ENCODE data around the gene SLX4IP.

The SLX4IP gene

DNA sequence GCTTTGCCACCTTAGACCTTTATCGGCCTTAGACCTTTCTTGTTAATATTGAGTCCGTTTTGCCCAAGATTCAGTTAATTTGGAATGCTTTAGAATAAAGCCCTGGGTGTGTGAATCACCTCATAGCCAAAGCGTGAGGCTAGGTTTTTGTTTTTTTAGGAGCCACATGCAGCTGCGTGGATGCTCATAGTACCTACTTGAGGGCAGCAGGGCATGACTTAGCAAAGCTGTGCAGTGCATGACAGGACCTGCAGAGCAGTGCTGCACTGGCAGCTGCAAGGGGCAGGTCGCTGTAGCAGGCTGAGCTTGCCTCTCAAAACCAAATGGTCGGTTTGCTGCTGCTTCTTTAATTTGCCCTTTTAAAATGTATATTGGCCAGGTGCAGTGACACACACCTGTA lies 122.6 kb downstream of the SLX4IP start:
- DNase-seq (ENCODE audit: low read depth in 1 of 2, low spot score in 1 of 2): no peak
- TF ChIP-seq JUND (IDR thresholded peaks at IDR 0.05; ENCODE audit: low read depth): no peak
- in situ Hi-C loops (cut with HindIII; ENCODE audit: low pct_unique_long_range_greater_than_20kb, low sequenced_read_pairs): no loop called here

DNA sequence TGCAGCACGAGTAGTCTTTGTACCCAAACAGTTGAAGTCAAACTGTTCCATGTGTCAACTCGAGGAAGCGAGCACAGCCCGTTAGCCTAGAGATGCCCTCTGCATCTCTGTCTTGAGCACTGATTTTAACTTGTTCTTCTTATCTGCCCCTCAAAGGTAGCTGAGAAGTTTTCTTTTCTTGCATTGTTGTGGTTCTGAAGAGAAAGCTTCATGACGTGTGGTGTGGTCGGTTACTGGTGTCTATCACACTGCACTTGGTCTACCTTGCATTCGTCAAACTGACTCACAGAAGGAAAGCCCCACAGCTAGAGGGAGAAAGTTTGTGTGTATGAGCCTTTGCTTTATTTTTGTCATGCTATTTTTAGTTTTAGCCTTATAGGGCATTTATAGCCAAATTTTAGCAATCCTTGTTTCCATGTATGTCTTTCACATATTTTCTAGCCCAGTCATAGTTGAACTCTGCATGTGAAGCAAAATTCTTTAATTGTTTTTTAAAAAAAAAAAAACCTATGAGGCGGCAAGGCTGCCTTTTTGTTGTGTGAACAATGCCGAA lies 123.6 kb downstream of the SLX4IP start:
- DNase-seq (ENCODE audit: low read depth in 1 of 2, low spot score in 1 of 2): no peak
- in situ Hi-C loops (cut with HindIII; ENCODE audit: low pct_unique_long_range_greater_than_20kb, low sequenced_read_pairs): no loop called here
- TF ChIP-seq JUND (IDR thresholded peaks at IDR 0.05; ENCODE audit: low read depth): no peak

DNA sequence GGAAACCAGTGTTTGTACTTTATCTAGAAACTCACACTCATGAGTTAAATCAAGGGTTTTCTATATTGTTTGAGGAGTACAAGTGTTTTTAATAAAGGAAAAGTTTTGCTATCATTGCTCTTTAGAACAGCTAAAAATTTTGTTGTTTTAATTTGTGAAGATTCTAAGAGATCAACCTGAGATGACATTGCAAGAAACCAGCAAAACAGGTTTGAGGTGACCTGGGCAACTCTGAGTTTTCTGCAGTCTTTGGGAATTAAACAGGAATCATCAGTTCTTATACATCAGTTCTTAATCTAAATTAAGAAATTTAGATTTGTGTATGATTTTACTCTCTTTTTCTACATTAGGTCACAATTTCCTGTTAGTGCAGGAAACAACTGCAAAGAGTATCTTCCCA lies 124.2 kb downstream of the SLX4IP start:
- DNase-seq (ENCODE audit: low read depth in 1 of 2, low spot score in 1 of 2): peak in 1 of 2 experiments; percentile 21
- in situ Hi-C loops (cut with HindIII; ENCODE audit: low pct_unique_long_range_greater_than_20kb, low sequenced_read_pairs): no loop called here
- no peak for TF ChIP-seq JUND (IDR thresholded peaks at IDR 0.05; ENCODE audit: low read depth)

GRCh38 chr20:10560686-10561085 lies 125.6 kb downstream of the SLX4IP start:
- DNase-seq (ENCODE audit: low read depth in 1 of 2, low spot score in 1 of 2): no peak
- TF ChIP-seq JUND (IDR thresholded peaks at IDR 0.05; ENCODE audit: low read depth): no peak
- in situ Hi-C loops (cut with HindIII; ENCODE audit: low pct_unique_long_range_greater_than_20kb, low sequenced_read_pairs): no loop called here

GRCh38 chr20:10561302-10561701 lies 126.2 kb downstream of the SLX4IP start:
- no peak for TF ChIP-seq JUND (IDR thresholded peaks at IDR 0.05; ENCODE audit: low read depth)
- DNase-seq (ENCODE audit: low read depth in 1 of 2, low spot score in 1 of 2): no peak
- in situ Hi-C loops (cut with HindIII; ENCODE audit: low pct_unique_long_range_greater_than_20kb, low sequenced_read_pairs): no loop called here

- DNase-seq (ENCODE audit: low read depth in 1 of 2, low spot score in 1 of 2): no peak
- in situ Hi-C loops (cut with HindIII; ENCODE audit: low pct_unique_long_range_greater_than_20kb, low sequenced_read_pairs): no loop called here
- no peak for TF ChIP-seq JUND (IDR thresholded peaks at IDR 0.05; ENCODE audit: low read depth)
These were observed 127.8 kb downstream of the SLX4IP start for GRCh38 chr20:10562899-10563298.

DNA sequence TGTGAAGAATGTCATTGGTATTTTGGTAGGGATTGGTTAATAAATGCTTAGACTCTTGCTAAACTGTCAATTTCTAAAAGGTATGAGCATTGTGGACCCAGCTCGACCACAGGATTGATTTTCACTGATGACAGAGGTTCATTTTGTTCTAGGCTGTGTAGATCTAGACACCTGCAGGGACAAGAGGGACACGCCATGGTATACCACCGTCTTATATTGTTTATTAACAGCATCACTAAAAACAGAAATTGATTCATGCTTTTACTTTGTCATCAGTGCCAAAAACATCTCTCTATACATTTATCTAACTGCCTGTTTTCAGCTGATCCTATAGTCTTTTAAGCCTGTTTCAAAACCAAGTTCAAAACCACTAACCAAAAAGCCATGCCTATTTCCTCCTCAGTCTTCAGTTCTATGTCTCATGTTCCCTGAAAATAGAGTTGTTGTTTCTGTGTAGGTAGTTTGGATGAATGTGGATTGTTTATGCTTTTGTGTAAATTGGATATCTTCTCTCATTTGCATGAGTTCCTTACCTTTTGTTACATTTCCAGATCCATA lies 128.9 kb downstream of the SLX4IP start:
- in situ Hi-C loops (cut with HindIII; ENCODE audit: low pct_unique_long_range_greater_than_20kb, low sequenced_read_pairs): no loop called here
- no peak for DNase-seq (ENCODE audit: low read depth in 1 of 2, low spot score in 1 of 2)

DNA sequence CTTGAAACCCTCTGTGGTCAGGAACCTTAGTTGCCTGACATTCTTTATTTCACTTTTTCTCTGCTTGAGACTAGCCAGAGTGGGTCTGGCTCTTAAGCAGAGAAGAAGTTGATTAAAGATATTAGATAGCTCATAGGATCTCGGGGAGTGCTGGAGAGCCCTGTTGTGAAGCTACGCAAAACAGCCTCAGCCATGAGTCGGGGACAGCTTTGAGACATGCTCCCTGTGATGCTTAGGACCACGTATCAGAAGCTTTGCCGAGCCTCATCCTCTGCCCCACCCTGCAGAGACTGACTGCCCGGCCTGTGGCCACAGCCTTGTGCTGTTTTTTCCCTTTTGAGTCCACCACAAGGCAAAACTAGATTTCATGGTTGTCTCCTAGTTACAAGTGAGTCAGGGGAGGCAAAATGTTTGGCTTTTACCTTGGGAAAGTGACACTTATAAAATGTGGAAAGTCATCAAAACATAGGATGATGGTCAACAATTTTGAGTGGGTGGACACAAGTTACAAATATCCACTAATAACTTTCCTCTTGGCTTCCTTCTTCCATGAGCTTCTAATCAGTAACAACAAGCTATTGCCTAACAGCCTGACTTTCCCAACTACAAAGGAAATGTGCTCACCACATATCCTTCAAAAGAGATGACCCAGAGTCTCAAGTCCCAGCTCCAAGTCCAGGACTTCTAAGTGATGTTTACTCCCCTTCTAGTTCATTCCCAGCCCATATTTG lies 130.3 kb downstream of the SLX4IP start:
- TF ChIP-seq JUND (IDR thresholded peaks at IDR 0.05; ENCODE audit: low read depth): no peak
- no peak for DNase-seq (ENCODE audit: low read depth in 1 of 2, low spot score in 1 of 2)
- in situ Hi-C loops (cut with HindIII; ENCODE audit: low pct_unique_long_range_greater_than_20kb, low sequenced_read_pairs): no loop called here

More for the DNA sequence above, 128.9 kb downstream of the SLX4IP start:
- TF ChIP-seq JUND (IDR thresholded peaks at IDR 0.05; ENCODE audit: low read depth): no peak

- in situ Hi-C loops (cut with HindIII; ENCODE audit: low pct_unique_long_range_greater_than_20kb, low sequenced_read_pairs): no loop called here
- no peak for TF ChIP-seq JUND (IDR thresholded peaks at IDR 0.05; ENCODE audit: low read depth)
- DNase-seq (ENCODE audit: low read depth in 1 of 2, low spot score in 1 of 2): no peak
These were observed 131.1 kb downstream of the SLX4IP start for GRCh38 chr20:10565922-10566897.

DNA sequence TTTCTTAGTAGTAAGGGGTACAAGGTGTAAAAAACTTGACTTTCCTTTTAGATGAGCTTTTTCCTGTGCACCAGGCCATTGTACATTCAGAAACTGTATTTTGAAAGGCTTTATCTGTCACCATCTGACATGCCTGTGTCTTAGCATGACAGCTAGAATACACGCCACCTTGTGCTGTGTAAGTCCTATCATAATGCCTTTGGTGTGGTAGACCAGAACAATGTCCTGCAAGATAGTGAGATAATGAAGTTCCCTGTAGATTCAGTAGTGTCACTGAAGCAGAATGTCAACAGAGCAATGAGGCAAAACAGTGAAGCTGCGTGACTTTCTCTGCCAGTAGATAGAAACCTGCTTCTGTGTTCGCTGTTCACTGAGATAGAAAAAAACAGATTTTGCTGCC lies 132.9 kb downstream of the SLX4IP start:
- DNase-seq (ENCODE audit: low read depth in 1 of 2, low spot score in 1 of 2): no peak
- TF ChIP-seq JUND (IDR thresholded peaks at IDR 0.05; ENCODE audit: low read depth): no peak
- in situ Hi-C loops (cut with HindIII; ENCODE audit: low pct_unique_long_range_greater_than_20kb, low sequenced_read_pairs): no loop called here

DNA sequence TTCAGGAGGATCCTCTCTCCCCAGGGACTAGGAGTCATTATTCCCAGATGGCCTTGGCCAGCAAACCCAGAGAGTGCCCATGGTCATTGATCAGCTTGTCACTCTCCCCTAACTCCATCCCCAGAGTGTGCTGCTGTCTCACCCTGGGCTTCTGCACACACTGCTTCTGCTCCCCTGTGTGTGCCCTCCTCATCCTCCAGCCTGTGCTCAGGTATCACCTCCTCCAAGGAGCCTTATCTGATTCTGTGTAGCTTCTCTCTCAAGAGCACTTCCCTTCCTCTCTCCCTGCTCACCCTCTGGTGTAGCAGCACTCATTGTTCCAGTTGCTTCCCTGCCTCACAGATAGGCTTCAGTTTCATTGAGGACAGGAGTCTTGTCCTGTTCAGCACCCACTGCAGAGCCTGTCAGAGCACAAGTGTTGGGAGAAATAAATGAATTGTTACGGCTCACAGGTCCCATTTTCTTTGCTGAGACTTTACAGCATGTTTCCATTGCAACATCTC lies 136.3 kb downstream of the SLX4IP start:
- in situ Hi-C loops (cut with HindIII; ENCODE audit: low pct_unique_long_range_greater_than_20kb, low sequenced_read_pairs): no loop called here
- TF ChIP-seq JUND (IDR thresholded peaks at IDR 0.05; ENCODE audit: low read depth): no peak
- DNase-seq (ENCODE audit: low read depth in 1 of 2, low spot score in 1 of 2): no peak

DNA sequence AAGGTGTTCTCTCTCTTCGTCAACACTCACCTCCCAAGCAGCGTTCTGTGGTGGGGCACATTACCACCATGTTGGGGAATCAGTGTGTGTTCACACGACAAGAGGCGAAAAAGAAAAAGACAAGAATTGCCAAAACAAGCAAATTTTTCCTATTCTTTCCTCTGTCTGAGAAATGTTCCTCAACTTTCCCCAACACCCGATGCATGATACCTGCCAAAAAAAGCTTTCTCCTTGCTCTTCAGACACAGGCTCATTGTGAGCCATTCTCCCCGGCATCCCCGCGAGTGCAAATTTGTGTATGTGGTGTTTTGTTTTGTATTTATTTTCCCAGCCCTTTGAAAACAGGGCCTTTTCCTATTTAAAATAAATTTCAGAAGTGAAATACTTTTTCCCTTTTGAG lies 137.7 kb downstream of the SLX4IP start:
- TF ChIP-seq JUND (IDR thresholded peaks at IDR 0.05; ENCODE audit: low read depth): no peak
- in situ Hi-C loops (cut with HindIII; ENCODE audit: low pct_unique_long_range_greater_than_20kb, low sequenced_read_pairs): no loop called here
- DNase-seq (ENCODE audit: low read depth in 1 of 2, low spot score in 1 of 2): no peak
